Stimulated activated naive CD8-positive, alpha-beta T cell treated with anti-CD3 and anti-CD28 coated beads, Interleukin-15, Interleukin-2, amounts not matched to agents 100 ng/mL and 50 ng/mL, for 24 hours (primary cell): ENCODE results near the gene PPP2R2D.

Source experiments
- H3K27ac Mint-ChIP-seq: one replicate; pipeline ENCODE4 v1.8.0; 2021; ENCODE audit warnings: mild to moderate bottlenecking, mixed read lengths
- H3K27me3 Mint-ChIP-seq: one replicate; pipeline ENCODE4 v1.8.0; 2021; ENCODE audit warnings: mixed read lengths
- H3K36me3 Mint-ChIP-seq: one replicate; pipeline ENCODE4 v1.8.0; 2021; ENCODE audit warnings: low read depth, mixed read lengths
- H3K4me1 Mint-ChIP-seq: one replicate; pipeline ENCODE4 v1.8.0; 2021; ENCODE audit warnings: low read depth, mixed read lengths
- H3K4me3 Mint-ChIP-seq: one replicate; pipeline ENCODE4 v1.8.0; 2021; ENCODE audit warnings: mild to moderate bottlenecking, mixed read lengths
- H3K9me3 Mint-ChIP-seq: one replicate; pipeline ENCODE4 v1.8.0; 2021; ENCODE audit warnings: mixed read lengths

PPP2R2D gene

DNA sequence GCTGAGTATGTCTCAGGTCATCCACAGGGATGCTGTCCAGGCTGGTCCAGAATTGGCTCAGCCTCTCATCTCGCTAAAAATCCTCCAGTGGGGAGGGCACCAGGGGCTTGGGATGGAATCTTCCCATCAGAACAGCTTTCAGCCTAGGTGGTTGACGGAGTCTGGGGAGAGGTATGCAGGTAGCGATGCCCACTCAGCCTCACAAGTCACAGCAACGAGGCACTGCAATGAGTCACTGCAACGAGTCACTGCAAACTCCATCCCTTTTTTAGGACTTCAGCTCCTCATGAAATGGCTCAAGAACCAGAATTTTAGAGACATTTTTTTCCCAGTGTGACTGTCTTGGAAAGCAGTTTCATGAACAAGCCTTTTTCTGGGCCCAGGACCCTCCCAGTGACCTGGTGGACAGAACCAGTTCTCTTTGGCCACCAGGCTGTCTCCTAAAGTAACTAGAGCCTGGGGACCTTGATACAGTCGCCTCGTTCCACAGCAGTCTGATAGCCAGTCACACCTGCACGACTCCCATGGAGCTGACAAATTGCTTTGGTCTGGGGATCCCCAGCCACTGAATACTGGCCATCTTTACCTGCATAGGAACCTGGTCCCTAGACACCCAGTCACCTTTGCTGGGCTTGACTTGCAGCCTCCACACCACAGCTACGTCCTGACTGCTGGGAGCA lies 41.3 kb upstream of the PPP2R2D start:
- no peaks in the 10 kb centered on the region for H3K9me3 Mint-ChIP-seq
- H3K27me3 Mint-ChIP-seq, result peaks cover 13% of the 10 kb centered on the region
- H3K4me3 Mint-ChIP-seq, result no peak overlapping the region

GRCh38 chr10:131860311-131860710 lies 40.5 kb upstream of the PPP2R2D start:
- no peaks in the 10 kb centered on the region for H3K36me3 Mint-ChIP-seq
- H3K9me3 Mint-ChIP-seq, result no peaks in the 10 kb centered on the region
- no peaks in the 10 kb centered on the region for H3K4me1 Mint-ChIP-seq
- H3K4me3 Mint-ChIP-seq, result no peak overlapping the region
- H3K27me3 Mint-ChIP-seq, result peaks cover 13% of the 10 kb centered on the region
- no peak overlapping the region for H3K27ac Mint-ChIP-seq

More for the DNA sequence above, 41.3 kb upstream of the PPP2R2D start:
- H3K4me1 Mint-ChIP-seq, result no peaks in the 10 kb centered on the region
- no peaks in the 10 kb centered on the region for H3K36me3 Mint-ChIP-seq
- H3K27ac Mint-ChIP-seq, result no peak overlapping the region

GRCh38 chr10:131860806-131861440 lies 39.9 kb upstream of the PPP2R2D start:
- no peaks in the 10 kb centered on the region for H3K4me1 Mint-ChIP-seq
- H3K36me3 Mint-ChIP-seq, result no peaks in the 10 kb centered on the region
- H3K27ac Mint-ChIP-seq, result no peak overlapping the region
- no peak overlapping the region for H3K4me3 Mint-ChIP-seq
- no peaks in the 10 kb centered on the region for H3K9me3 Mint-ChIP-seq
- peaks cover 13% of the 10 kb centered on the region for H3K27me3 Mint-ChIP-seq

GRCh38 chr10:131862548-131862947 lies 38.3 kb upstream of the PPP2R2D start:
- Mint-ChIP-seq H3K27me3 (peaks cover 13% of the 10 kb centered on the region), H3K4me3 (no peak overlapping the region), H3K27ac (no peak overlapping the region), H3K36me3 (no peaks in the 10 kb centered on the region), H3K4me1 (no peaks in the 10 kb centered on the region), H3K9me3 (no peaks in the 10 kb centered on the region)

DNA sequence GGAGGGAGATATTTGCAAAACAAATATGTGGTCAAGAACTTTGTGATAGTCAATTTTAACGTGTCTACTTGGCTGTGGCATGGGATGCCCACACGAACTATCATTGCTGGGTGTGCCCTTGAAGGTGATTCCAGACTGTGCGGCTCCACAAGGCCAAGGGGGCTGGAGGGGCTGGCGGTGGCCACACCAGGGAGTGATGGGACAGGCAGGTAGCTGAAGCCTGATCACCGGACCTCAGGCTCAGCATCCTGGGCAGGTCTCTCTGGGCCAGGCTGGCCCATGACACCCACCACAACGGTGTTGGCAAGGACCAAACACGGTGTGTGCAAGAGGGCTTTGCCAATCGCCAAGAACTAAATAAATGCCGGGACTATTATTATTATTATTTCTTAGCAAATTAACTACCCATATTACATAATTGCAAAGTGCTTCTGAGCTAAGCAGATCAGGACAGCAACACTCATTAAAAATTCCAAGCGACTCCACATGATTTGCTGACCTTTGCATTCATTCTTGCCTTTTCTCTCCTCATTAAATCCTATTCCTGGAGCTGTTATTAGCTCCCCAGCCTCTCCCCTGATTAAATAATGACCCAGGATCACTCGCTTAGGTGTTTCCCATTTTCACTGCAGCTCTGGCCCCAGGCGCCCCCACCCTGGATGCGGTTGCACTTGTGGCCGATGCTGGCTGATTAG lies 35.4 kb upstream of the PPP2R2D start:
- no peaks in the 10 kb centered on the region for H3K36me3 Mint-ChIP-seq
- H3K9me3 Mint-ChIP-seq, result no peaks in the 10 kb centered on the region
- H3K27me3 Mint-ChIP-seq, result peaks cover 4% of the 10 kb centered on the region
- no peak overlapping the region for H3K4me3 Mint-ChIP-seq
- no peak overlapping the region for H3K27ac Mint-ChIP-seq
- H3K4me1 Mint-ChIP-seq, result no peaks in the 10 kb centered on the region

DNA sequence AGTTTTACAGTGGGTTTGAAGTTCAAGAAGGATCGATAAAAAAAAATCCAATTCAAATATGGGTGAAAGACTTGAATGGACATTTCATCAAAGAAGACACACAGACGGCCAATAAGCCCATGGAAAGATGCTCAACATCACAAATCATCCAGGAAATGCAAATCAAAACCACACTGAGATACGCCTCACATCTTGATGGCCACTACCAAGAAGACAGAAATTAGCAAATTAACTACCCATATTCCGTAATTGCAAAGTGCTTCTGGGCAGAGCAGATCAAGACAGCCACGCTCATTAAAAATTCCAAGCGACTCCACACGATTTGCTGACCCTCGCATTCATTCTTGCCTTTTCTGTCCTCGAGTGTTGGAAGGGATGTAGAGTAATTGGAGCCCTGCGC lies 34.1 kb upstream of the PPP2R2D start:
- Mint-ChIP-seq H3K9me3 (no peaks in the 10 kb centered on the region), H3K4me1 (no peaks in the 10 kb centered on the region), H3K27me3 (peaks cover 4% of the 10 kb centered on the region), H3K4me3 (no peak overlapping the region), H3K36me3 (no peaks in the 10 kb centered on the region), H3K27ac (no peak overlapping the region)

GRCh38 chr10:131868436-131868835 lies 32.4 kb upstream of the PPP2R2D start:
- no peak overlapping the region for H3K27ac Mint-ChIP-seq
- H3K27me3 Mint-ChIP-seq, result no peaks in the 10 kb centered on the region
- H3K4me1 Mint-ChIP-seq, result no peaks in the 10 kb centered on the region
- H3K36me3 Mint-ChIP-seq, result no peaks in the 10 kb centered on the region
- no peak overlapping the region for H3K4me3 Mint-ChIP-seq
- H3K9me3 Mint-ChIP-seq, result no peaks in the 10 kb centered on the region

DNA sequence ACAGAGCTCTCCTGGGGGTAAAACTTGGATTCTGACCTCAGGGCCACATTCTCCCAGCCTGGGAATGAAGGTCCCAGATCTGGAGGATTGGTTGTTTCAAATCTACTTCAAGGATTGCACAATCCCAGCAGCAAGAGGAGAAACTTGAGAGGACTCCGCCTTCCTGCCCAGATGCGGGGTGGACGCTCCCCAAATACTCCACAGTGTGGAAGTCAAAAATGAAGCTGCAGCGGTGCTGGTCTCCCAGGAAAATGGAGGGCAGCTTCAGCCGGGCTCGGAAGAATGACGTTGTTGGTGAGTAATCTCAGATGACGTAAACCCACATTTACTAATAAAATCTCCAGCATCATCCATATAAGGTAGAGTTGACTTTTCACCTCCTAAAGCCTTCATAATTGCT lies 31.5 kb upstream of the PPP2R2D start:
- Mint-ChIP-seq H3K4me3 (no peak overlapping the region), H3K27ac (no peak overlapping the region), H3K36me3 (no peaks in the 10 kb centered on the region), H3K27me3 (peaks cover 4% of the 10 kb centered on the region), H3K9me3 (no peaks in the 10 kb centered on the region), H3K4me1 (no peaks in the 10 kb centered on the region)

- Mint-ChIP-seq H3K9me3 (no peaks in the 10 kb centered on the region), H3K4me1 (peaks cover 3% of the 10 kb centered on the region), H3K27ac (no peak overlapping the region), H3K4me3 (no peak overlapping the region), H3K36me3 (no peaks in the 10 kb centered on the region), H3K27me3 (peaks cover 9% of the 10 kb centered on the region)
Measured at GRCh38 chr10:131870411-131870810, 30.4 kb upstream of the PPP2R2D start.

DNA sequence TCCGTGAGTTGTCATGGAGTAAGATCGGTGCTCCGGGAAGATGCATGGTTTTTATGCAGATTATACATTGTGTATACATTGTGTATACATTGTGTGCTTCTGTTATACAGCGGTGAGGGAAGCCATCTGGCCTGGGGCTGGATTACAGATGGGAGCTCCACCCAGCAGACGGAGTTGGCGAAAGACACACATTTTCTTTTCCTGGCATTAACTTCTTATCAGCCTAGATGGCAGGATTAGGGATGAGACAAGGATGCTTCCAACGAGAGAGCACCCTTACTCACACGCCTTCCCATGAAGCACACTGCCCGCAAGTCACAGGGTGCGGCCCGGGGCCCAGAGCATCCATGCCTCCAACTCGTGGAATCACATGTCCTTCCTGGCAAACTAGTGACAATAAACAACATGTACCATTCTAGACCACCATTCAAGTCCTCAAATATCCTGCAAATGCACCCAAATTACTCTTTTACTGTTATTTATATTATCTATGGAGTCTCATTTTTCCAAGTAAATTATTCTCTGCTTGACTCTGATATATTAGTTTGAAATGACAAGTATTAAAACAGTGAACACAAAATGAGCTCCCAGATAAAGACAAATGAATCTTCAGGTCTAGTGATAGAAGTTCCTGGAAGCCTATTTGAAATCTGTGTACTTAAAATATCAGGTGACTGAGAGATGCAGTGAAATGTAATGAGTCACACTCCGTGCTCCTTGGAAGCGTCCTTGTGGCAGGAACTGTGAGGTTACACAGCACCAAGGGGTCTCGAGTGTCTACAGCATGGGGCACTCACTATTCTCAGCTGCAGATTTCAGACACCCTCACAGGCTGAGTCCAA lies 29.8 kb upstream of the PPP2R2D start:
- H3K27me3 Mint-ChIP-seq, result peaks cover 11% of the 10 kb centered on the region

GRCh38 chr10:131871673-131872005 lies 29.2 kb upstream of the PPP2R2D start:
- Mint-ChIP-seq H3K9me3 (no peaks in the 10 kb centered on the region), H3K4me3 (no peak overlapping the region), H3K36me3 (no peaks in the 10 kb centered on the region), H3K27me3 (peaks cover 15% of the 10 kb centered on the region), H3K27ac (no peak overlapping the region), H3K4me1 (peaks cover 3% of the 10 kb centered on the region)

More for the DNA sequence above, 29.8 kb upstream of the PPP2R2D start:
- no peak overlapping the region for H3K27ac Mint-ChIP-seq
- no peaks in the 10 kb centered on the region for H3K36me3 Mint-ChIP-seq
- peaks cover 3% of the 10 kb centered on the region for H3K4me1 Mint-ChIP-seq
- H3K9me3 Mint-ChIP-seq, result no peaks in the 10 kb centered on the region
- H3K4me3 Mint-ChIP-seq, result no peak overlapping the region

- Mint-ChIP-seq H3K4me3 (no peak overlapping the region), H3K27me3 (peaks cover 18% of the 10 kb centered on the region), H3K9me3 (no peaks in the 10 kb centered on the region), H3K36me3 (no peaks in the 10 kb centered on the region), H3K4me1 (peaks cover 3% of the 10 kb centered on the region), H3K27ac (no peak overlapping the region)
Measured at GRCh38 chr10:131872011-131872826, 28.6 kb upstream of the PPP2R2D start.

GRCh38 chr10:131872827-131873375 lies 27.9 kb upstream of the PPP2R2D start:
- Mint-ChIP-seq H3K4me1 (peaks cover 3% of the 10 kb centered on the region), H3K4me3 (no peak overlapping the region), H3K27me3 (peaks cover 20% of the 10 kb centered on the region)

DNA sequence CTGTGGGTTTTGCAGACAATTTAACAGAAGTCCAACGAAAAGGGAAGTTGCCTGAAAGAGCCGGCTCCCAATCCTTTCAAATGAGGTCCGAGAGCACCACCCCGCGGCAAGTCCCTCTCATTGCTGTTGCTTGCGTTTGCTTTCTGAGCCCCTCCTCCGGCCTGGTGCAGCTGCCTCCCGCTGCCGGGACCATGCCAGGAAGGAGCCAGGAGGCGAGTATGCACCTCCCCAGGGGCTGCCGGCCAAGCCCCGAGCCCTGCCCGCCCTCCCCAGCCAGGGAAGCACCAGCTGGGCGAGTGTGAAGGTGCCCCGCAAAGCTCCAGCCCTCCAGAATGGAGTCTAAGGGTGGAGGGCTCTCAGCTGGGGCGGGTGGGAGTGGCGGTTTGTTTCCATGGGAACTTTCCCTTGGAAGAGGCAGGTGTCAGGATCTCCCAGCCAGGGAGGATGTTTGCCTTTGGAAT lies 25.8 kb upstream of the PPP2R2D start:
- H3K9me3 Mint-ChIP-seq, result no peaks in the 10 kb centered on the region
- H3K4me3 Mint-ChIP-seq, result no peak overlapping the region
- peaks cover 3% of the 10 kb centered on the region for H3K4me1 Mint-ChIP-seq
- no peak overlapping the region for H3K27ac Mint-ChIP-seq
- H3K27me3 Mint-ChIP-seq, result peaks cover 28% of the 10 kb centered on the region
- H3K36me3 Mint-ChIP-seq, result no peaks in the 10 kb centered on the region

More at GRCh38 chr10:131872827-131873375, 27.9 kb upstream of the PPP2R2D start:
- no peak overlapping the region for H3K27ac Mint-ChIP-seq
- no peaks in the 10 kb centered on the region for H3K9me3 Mint-ChIP-seq
- no peaks in the 10 kb centered on the region for H3K36me3 Mint-ChIP-seq
